GM12872 (cell line): ENCODE data around the gene GPR42.

Source experiments
- TF ChIP-seq, protein P1 (sequence below): IDR thresholded peaks from 3 replicates; pipeline ENCODE4 v1.5.1; 2011; ENCODE audit warnings: low read depth, mild to moderate bottlenecking, low read length, moderate library complexity; ENCODE audit not compliant: insufficient read depth

GPR42 gene

GRCh38 chr19:35353635-35354034 is 17.2 kb upstream of the GPR42 start:
- TF ChIP-seq, protein P1, sequence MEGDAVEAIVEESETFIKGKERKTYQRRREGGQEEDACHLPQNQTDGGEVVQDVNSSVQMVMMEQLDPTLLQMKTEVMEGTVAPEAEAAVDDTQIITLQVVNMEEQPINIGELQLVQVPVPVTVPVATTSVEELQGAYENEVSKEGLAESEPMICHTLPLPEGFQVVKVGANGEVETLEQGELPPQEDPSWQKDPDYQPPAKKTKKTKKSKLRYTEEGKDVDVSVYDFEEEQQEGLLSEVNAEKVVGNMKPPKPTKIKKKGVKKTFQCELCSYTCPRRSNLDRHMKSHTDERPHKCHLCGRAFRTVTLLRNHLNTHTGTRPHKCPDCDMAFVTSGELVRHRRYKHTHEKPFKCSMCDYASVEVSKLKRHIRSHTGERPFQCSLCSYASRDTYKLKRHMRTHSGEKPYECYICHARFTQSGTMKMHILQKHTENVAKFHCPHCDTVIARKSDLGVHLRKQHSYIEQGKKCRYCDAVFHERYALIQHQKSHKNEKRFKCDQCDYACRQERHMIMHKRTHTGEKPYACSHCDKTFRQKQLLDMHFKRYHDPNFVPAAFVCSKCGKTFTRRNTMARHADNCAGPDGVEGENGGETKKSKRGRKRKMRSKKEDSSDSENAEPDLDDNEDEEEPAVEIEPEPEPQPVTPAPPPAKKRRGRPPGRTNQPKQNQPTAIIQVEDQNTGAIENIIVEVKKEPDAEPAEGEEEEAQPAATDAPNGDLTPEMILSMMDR = no peak

DNA sequence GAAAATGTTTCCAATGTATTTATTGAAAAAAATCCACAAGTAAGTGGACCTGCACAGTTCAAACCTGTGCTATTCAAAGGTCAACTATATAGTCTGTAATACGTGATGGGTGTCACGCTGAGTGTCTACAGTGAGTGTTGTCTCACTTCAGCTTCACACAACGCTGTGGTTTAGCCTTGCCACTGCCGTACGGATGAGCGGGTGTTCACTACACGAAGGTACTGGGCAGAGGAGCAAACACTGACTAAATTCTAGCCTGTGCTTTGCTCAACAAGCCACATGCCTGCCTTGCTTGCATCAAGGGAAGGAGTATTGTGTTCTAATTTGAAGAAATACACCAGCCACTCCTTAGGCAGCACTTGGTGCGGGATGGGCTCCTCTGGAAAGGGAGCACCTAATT is 16.0 kb upstream of the GPR42 start:
- TF ChIP-seq, protein P1 = no peak

DNA sequence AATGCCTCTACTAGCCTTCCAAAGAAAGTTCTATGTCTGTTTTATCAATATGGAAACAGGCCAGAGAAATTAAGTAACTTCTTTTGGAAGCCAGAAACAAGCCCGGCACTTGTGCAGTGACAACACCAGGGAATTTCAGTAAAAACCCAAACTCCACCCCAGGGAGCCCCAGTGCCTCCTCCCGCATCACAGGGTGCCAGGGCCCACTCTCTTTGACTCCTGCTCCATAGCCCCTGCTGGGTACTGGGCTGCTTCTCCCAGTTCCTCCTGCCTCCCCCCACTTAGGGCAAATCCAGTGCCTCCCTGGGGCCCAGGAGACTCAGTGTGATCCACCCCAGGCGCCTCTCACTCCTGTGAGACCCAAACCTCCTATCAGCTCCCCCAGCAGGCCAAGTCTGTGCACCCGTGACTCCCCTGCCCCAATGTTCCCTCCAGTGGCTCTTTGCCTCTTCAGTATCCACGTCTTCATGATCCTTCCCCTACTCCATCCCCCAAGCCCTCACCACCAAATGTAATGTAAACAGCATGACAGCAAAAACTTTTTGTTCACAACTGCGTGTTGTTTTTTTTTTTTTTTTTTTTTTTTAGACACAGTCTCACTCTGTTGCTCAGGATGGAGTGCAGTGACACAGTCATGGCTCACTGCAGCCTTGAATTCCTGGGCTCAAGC is 14.9 kb upstream of the GPR42 start:
- TF ChIP-seq, protein P1 = no peak

GRCh38 chr19:35357867-35358573 is 12.8 kb upstream of the GPR42 start, which contains the start of gene FFAR3:
TSS of gene FFAR3 (plus strand) at chr19:35358460. CDS start at chr19:35358891, 431 bp downstream.
- TF ChIP-seq, protein P1 = no peak

GRCh38 chr19:35360880-35361420 is 9.9 kb upstream of the GPR42 start:
- TF ChIP-seq, protein P1 = no peak

DNA sequence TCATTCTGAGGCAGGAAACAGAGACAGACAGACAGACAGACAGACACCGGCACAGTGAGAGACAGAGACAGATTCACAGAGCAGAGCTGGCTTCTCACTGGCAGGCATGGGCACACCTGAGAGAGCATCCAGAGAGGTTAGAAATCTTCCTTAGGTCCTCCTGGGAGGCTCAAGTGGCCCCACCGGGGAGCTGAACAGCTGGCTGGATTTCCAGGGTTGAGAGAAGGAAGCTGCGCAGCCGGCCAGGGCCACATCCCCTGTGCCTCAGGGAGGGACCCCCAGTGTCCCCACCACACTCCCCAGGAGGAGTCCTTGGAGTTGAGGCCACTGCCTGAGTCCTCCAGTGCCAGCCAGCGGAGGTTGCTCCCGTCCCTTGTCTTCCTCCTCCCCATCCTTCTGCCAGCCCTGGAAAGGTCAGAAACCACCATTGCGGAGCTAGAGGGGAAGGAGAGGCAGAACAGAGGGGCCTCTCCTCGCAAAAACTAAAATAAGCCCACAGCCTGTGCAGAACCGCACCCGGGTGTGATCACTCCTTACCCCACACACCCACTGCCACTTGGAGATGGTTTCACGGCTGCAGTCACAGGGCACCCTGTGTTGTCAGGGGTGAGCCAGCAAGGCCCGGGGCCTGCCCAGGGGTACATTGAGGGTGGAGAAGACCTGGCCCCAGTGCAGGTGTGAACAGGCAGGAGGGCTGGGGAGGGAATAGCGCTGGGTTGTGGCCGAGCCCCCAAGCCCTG is 8.4 kb upstream of the GPR42 start:
- TF ChIP-seq, protein P1 = no peak

DNA sequence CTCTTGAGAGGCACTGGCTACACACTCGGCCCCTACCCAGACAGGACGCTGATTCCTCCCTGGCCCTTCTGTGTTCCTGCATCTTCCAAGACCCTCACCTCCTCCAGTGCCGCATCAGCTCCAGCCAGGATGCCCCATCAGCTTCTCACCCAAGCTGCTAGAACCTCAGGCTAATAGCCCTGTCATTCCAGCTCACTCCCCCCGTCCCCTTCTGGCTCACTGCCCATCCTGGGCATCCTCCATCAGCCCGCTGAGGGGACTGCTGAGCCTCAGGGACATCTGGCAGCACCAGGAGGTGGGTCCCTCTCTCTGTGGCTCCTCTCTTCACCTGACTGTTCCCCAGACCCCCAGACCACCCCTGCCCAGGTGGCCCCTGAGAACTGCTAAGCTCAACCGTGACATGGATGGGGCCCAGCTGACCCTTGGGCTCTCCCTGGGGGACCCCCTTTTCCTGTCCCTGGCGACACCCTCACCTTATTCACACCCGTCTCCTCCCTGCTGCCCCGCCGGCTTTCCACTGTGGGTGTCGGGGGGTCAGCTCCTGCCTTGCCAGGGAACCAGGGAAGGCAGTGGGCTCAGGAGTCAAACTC is 7.8 kb upstream of the GPR42 start:
- TF ChIP-seq, protein P1 = no peak
